Measurements from ENCODE around the gene MCOLN3.

- no peak for TF ChIP-seq CTCF (IDR thresholded peaks at IDR 0.05)
- no peak for TF ChIP-seq POLR2A (IDR thresholded peaks at IDR 0.05)
These were observed 65.9 kb downstream of the MCOLN3 start for GRCh38 chr1:84982395-84982794.
